ENCODE measurements around the gene GPR87.

The GPR87 gene

DNA sequence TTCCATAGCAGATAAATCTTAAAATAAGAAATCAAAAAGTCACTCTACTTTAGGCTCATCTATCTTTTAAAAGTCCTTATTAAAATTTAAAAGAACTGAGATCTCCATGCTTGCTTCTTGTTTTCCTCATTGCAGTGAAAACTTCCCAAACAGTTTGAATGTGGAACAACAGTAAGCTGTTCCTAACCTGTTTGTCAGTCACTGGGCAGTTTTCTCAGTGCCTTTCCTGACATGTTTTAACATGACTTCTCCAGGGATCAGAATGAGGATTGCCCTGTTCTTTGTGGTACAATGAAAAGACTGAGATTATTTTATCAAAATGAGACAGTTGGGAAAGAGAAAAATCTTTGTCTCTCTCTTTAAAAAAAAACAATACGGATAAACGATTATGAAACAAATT, 774 bp downstream of the GPR87 start:
- DNase-seq (ENCODE audit: low read depth in 2 of 2), result no peak

- no peak for DNase-seq (ENCODE audit: low read depth in 2 of 2)
Observed at GRCh38 chr3:151315136-151315535, 1.5 kb downstream of the GPR87 start.

DNA sequence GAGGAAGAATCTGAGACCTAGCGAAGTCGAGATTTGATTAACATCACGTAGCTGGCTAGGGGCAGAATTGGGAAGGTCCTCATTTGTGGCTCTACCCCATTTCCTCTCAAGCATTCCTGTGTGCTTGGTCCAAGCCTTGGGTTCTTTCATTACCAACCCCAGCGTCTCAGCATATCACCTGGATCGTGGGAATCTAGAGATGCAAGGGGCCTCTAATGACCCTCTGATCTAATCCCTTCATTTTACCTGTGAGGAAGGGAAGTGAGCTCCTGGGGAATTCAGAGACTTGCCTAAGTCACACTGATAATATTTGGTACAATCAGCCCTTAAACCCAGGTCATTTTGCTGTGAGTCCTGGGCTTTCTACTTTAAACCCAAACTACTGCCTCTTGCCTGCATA, 2.0 kb downstream of the GPR87 start:
- DNase-seq (ENCODE audit: low read depth in 2 of 2), result no peak

- no peak for DNase-seq (ENCODE audit: low read depth in 2 of 2)
Observed at GRCh38 chr3:151314137-151314536, 2.5 kb downstream of the GPR87 start.

GRCh38 chr3:151312972-151313371, 3.6 kb downstream of the GPR87 start:
- no peak for DNase-seq (ENCODE audit: low read depth in 2 of 2)

DNA sequence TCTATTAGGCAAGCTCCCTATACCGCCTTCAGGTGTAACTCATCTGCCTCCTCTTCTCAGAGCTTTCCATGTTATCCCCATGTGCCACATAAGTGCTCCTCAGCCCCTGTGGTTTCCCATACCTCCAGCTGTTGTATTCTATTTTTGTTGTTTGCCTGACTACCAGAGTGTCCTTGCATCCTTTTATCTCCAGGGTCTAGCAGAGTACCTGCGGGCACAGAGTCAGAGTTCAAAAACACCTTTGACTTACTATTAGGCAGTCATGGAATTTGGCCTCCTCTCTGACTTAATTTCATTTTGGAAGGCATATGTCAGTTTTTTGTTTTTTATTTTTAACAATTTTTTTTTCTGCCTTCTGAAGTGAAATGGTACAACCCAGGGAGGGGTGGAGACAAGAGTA, 7.1 kb downstream of the GPR87 start:
- DNase-seq (ENCODE audit: low read depth in 2 of 2), result no peak

DNA sequence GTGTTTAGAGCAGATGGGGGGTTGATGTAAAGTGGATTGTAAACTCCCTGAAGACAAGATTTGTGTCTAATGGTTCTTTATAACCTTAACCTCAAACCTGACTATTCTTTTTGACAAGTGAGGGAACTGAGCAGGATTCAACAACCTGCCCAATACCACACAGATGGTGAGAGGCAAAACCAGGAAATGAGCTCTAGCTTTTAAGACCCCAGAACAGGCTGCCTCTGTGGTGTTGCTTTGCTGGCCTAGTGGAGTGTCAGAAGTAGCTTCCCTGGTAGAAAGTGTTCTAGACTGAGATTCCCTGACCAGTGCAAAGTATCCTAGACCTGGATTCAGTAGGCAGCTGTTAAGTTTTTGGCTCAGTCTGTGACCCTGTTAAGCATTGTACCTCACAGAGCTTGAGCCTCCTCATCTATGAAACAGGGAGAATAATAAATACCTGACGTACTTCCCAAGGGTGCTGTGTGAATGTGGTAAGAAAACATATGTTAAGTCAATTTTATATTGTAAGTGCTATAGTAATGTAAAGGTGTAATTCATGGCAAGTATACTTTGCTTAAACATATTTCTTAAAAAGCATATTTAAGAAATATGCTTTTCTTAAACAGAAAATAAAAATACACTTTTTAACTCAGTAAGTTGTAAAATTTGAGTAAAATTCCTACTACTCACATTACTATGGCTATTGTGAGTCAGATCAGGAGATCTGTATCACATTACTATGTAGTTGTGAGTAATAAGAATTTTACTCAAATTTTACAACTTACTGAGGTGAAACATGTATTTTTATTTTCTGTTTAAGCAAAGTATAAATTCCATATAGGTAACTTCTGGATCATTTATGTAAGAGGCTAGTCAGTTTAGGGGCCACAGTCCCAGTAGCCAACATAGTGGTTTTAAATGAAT, 8.8 kb downstream of the GPR87 start:
- DNase-seq (ENCODE audit: low read depth in 2 of 2), result no peak

GRCh38 chr3:151307131-151307530, 9.5 kb downstream of the GPR87 start:
- DNase-seq (ENCODE audit: low read depth in 2 of 2), result no peak

GRCh38 chr3:151306168-151306810, 10.3 kb downstream of the GPR87 start:
- DNase-seq (ENCODE audit: low read depth in 2 of 2), result no peak

GRCh38 chr3:151305775-151306151, 10.9 kb downstream of the GPR87 start:
- DNase-seq (ENCODE audit: low read depth in 2 of 2), result no peak

GRCh38 chr3:151305060-151305774, 11.4 kb downstream of the GPR87 start:
- DNase-seq (ENCODE audit: low read depth in 2 of 2), result peak in 1 of 2 donors; percentile 20

GRCh38 chr3:151303751-151304150, 12.9 kb downstream of the GPR87 start:
- no peak for DNase-seq (ENCODE audit: low read depth in 2 of 2)

DNA sequence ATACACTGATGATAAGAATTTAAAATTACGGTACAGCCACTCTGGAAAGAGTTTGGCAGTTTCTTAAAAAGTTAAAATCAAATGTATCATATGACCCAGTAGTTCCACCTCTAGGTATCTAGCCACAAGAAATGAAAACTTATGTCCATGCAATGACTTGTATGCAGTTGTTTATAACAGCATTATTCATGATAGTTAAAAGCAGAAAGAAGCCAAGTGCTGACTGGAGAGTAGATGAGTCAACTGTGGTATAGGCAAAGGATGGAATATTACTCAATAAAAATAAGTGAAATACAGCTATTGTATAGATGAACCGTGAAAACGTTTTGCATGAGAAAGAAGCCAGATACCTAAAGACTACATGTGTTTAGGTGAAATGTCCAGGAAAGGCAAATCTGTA, 14.8 kb downstream of the GPR87 start:
- DNase-seq (ENCODE audit: low read depth in 2 of 2), result no peak

GRCh38 chr3:151300539-151300938, 16.1 kb downstream of the GPR87 start:
- no peak for DNase-seq (ENCODE audit: low read depth in 2 of 2)

DNA sequence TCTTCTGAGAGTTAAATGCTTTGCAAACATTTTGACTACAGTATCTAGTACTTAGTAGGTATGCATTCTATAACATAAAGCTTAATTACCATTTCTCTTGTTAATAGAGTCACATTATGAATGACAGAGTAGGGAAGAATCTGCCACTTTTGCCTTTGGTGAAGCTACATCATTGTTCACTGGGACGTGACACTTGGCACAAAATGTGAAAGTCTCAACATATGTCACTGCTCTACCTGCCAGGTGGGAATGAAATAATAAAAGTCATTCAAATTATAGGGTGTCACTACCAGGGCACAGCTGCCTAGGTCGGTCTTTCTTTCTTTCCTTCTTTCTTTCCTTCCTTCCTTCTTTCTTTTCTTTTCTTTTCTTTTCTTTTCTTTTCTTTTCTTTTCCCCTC, 17.6 kb downstream of the GPR87 start:
- DNase-seq (ENCODE audit: low read depth in 2 of 2), result no peak

DNA sequence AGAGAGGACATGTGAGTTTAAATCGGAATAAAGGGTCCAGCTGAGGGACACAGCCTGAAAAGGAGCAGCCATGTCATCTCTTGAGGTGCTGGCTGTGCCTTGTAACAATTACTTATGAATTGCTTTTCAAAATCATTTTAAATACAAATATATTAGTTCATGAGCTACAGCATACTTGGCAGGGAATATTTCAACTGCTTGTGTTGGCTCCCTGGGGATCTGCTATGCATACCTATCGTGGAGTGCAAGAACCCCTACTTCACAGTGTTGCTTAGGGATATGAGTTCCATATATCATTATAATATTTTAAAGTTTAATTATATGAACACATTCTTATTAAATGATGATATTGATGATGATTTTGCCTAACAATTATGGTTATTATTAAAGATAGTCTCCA, 19.2 kb downstream of the GPR87 start:
- no peak for DNase-seq (ENCODE audit: low read depth in 2 of 2)

DNA sequence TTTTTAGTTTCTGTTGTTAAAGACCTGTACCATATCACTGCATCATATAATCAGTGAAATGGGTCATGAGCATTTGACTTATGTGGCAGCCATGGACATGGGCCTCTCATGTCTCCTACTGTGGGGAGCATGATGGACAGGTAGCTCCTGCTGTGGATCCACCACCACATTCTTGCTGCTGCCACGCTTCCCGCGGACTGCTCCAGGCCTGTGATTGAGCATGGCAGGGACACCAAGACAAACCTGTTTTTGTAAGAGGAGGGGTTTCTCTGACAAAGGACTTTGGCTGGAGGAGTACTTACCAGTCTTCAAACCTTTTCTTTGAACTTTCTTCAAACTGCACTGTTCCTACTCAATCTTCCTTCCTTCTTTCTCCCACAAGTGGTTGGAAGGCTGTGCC, 20.4 kb downstream of the GPR87 start:
- DNase-seq (ENCODE audit: low read depth in 2 of 2), result no peak

- no peak for DNase-seq (ENCODE audit: low read depth in 2 of 2)
Observed at GRCh38 chr3:151293127-151293526, 23.5 kb downstream of the GPR87 start.

DNA sequence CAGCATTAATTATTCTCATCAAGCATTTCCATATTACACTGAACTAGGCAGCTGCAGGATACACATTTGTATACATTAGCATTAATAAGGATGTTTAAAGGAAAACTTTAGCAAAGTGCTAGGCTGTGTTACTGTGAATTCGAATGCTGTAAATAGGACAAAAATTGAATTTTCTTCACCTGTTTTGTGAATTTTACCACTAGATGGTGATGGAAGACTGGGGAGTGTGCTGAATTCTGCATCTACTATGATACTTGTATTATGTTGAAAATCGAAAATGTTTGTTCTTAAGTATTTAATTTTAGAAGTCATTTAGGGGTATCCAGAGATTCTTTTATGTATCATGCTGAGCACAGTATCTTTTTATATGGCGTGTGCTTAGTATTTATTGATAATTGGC, 25.9 kb downstream of the GPR87 start:
- DNase-seq (ENCODE audit: low read depth in 2 of 2), result no peak

DNA sequence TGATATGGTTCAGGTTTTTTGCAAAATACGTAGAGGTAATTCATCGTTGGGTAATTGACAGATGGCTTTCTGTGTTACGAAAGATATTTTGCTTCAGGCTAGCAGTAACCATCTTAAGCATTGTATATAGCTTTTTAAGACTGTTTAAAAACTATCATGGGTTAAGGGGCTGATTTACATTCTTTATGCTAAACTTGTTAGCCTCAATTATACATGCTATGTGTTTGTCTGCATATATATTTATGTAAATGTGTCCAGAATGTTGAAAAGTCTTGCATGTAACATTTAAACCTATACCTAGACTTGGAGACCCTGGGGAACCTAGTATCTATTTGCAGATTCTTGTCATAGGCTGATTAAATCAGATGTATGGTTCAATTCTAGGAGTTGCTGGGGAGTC, 27.2 kb downstream of the GPR87 start:
- DNase-seq (ENCODE audit: low read depth in 2 of 2), result no peak

GRCh38 chr3:151285940-151286339, 30.7 kb downstream of the GPR87 start:
- DNase-seq (ENCODE audit: low read depth in 2 of 2), result no peak

- no peak for DNase-seq (ENCODE audit: low read depth in 2 of 2)
Observed at GRCh38 chr3:151283907-151284461, 32.6 kb downstream of the GPR87 start.
